T follicular helper cell (primary cell): ENCODE measurements around the gene KIF17.
"Not testable (repeated sequence)": the region's sequence is repeated elsewhere in the genome, so short reads cannot be mapped to it uniquely, and the experiment has no call there.

Experiments used
- DNase-seq: peaks from one replicate; pipeline ENCODE4 v3.0.0-alpha.2; 2020; ENCODE audit warnings: low read depth

KIF17 gene

DNA sequence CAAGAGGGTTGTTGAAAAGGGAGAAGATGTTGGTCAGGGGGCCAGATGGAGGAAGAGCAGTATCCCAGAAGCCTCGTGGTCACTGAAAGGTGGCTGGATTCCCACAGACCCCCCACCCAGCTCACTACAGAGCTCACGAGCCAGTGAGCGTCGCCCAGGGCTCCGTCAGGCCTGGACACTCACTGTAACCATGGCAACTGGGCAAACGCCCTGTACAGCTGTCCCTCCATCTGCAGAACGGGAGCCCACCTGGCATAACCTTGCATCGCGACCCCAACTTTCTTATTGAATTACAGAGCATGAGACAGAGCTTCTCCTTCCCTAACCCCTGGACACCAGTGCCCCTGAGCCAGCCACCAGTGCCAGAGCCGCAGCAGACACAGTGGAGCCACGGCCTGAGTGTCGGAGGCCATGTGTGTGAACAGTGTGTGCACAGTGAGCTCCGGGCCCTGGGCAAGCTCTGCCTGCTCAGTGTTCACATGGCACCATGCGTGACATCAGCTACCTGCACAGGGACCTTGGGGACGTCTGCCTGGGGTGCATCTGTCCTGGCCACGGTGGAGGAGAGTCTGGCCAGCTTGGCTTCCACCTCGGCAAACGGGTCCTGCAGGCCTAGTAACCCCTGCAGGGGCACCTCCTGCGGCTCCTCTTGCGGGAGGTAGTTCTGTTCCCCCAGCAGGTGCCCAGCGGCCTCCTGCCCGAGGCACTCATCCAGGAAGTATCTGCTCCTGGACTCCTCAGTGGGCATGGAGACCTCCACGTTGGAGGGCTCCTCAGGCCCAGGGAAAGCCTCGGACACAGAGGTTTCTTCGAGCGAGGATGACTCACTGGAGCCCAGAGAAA, 30.7 kb downstream of the KIF17 start:
- DNase-seq, result no peak

DNA sequence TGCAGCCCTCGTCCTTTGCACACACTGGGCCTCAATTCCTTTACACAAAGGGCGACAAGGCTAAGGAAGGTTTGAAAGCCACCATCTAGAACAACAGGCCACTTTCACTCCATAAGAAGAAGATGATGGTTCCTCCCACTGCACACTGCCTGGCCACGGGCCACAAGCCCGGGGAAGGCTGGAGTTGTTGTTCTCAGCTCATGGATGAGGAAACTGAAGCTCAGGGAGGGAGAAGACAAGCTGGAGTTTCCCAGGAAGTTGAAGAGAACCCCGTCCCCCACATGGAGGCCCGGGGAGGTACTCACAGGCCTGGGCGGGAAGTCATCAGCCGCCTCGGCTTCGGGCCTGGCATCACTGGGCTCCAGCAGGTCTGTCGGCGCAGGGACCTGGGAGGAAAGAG, 32.1 kb downstream of the KIF17 start:
- DNase-seq, result no peak

DNA sequence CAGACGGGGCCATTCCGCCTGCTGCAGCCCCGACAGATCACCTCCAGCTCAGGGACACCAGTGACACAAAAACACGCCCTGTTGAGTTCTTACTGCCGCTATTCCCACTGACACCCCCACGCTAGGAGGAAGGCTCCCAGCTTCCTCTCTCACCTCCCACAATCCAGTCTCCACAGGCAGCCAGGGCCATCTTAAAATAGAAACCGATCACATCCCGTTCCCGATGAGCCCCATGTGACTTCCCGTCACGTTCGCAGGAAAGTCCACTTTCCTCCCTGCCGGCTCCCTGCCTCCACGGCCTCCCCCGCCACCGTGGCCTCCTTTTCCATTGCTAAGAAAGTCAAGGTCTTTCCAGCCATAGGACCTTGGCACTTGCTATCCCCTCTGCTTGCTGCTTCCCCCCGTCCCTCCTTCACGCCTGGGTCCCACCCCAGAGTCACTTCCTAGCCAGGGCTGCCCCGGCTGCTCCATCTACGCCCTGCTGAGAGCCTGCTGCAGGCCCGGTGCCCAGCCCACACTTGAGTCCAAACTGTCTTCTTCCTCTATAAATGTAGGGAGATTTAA, 32.6 kb downstream of the KIF17 start:
- no peak for DNase-seq

DNA sequence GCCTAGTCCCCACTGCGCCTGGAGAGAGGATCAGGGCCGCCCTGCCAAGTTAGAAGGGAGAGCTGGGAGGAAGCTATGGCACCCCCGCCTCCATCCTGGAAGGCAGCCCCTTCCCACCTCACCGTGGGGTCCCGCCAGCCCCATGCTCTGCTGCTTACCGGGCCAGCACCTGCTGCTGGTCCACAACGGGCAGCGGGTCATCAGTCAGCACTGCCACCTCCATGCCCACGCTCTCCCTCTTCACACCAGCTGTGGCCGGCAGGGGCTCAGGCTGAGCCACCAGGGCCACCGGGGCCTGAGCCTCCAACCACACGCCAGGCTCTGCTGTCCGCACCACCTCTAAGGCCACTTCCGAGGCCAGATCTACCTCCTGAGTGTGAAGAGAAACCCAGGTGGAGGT, 33.2 kb downstream of the KIF17 start:
- no peak for DNase-seq

DNA sequence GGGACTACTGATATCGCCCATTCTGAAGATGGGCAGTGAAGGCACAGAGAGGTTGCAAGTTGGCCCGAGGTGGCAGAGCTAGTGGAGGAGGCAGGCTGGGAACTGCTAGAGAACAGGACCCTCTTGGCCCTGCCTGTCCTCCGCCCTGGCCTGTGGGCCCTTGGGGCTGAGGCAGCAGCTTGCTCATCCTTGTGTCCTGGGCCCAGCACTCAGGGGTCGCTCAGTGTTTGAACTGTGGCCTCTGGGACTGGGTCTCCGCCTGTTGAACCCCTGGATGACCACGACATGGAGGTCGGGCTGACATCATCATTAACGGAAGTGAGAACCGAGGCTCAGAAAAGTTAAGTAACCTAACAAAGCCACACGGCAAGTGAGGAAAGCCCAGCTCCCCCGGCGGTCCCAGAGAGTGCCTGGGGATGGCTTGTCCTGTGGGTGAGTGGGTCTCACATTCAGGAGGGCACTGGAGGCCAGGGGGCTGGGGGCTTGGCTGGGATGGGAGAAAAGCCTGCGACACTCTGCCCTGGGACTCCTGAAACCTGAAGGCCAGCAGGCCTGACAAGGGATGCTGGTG, 33.7 kb downstream of the KIF17 start:
- DNase-seq, result no peak

DNA sequence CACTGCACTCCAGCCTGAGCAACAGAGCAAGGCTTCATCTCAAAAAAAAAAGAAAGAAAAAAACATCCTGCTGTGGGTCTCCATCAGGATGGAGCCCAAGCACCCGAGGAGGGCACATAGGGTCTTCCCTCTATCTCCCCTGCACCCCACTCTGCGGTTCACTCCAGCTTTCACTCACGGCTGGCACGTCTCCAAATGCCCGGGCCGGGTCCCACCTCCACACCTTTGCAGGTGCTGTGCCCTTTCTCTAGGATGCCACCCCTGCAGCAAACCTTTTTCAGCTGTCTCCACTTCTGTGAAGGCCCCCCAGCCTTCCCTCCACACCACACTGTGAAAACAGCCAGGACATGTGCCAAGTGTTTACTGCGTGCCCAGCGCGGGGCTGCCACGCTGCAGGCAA, 34.2 kb downstream of the KIF17 start:
- no peak for DNase-seq

DNA sequence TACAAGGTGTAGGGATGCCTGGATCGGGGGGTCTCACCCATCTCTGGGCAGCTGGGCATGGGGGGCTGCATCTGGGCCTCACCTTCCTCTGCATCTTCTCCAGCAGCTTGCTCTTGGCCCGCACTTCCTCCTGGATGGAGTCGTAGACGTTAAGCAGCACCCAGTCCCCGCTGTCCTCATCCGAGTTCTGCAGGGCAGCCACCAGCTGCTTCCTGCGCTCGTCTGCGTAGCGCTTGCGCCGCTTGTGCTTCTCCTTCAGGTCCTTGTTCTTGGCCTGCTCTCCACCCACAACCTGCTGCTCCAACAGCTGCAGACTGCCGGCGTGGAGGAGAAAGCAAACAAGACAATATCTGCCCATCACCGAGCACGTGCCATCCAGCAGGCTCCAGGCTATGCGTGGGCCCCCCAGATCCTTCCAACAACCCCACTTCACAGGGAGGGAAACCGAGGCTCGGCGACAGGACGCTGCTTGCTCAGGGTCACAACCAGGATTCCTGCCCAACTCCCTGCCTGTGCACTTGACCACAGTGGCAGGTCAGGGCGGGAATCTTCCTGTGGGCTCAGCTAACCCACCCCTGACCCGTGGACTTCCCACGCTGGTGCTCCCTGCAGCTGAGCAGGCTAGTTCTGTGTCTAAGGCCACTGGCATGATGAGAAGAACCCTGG, 35.1 kb downstream of the KIF17 start:
- no peak for DNase-seq

DNA sequence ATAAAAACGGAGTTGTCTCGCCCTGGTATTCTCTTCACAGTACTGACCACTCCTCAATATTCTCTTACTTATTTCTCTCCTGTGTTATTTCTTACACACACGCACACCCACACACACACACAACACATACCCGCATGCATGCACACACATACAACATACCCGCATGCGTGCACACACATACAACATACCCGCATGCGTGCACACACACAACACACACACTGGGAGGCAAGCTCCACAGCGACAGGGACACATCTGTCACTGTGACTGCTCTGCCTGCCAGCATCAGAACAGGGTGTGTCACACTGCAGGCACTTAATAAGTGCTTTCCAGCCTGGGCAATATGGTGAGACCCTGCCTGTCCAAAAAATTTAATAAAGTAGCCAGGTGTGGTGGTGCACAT, 35.8 kb downstream of the KIF17 start:
- DNase-seq, result no peak

DNA sequence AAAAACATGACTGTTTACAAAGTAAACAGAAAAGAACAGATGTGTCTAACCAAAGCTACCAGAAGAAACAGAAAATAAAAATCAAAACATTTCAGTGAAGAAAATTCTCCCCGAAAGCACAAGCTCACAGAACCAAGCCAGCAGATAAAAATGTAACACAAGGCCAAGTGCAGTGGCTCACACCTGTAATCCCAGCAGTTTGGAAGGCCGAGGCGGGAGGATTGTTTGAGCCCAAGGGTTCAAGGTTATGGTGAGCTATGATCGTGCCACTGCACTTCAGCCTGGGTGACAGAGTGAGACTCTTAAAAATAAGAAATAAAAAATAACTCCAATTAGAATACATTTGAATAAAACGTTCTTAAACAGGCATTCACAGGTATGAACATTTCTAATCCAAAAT, 37.5 kb downstream of the KIF17 start:
- no peak for DNase-seq

DNA sequence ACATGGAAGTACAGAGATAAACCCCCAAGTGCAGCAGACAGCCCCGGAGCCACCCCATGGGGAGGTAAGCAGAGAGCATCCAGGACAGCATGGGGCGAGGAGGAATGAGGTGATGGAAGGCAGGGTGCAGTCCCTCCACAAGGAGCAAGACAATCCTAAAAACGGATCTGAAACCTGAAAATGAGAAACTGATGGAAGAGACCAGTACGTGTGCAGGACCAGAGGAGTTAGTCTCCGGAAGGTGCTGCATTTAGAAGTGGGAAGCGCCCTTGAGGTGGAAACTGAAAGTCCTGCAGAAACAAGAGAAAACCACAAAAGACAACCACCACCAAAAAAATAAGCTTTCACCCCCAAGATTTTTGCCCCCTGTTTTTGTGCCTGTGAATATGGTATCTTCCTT, 39.2 kb downstream of the KIF17 start:
- no peak for DNase-seq

DNA sequence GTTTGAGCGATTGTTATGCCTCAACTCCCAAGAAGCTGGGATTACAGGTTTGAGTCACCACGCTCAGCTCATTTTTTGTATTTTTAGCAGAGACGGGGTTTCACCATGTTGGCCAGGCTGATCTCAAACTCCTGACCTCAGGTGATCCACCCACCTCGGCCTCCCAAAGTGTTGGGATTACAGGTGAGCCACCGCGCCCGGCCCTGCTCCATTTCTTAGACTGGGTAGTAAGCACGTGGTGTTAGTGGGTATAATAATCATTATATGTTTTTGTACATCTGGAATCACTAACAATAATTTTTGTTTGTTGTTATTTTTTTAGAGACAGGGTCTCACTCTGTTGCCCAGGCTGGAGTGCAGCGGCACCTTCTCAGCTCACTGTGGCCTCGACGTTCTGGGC, 44.2 kb downstream of the KIF17 start:
- not testable (repeated sequence) for DNase-seq

DNA sequence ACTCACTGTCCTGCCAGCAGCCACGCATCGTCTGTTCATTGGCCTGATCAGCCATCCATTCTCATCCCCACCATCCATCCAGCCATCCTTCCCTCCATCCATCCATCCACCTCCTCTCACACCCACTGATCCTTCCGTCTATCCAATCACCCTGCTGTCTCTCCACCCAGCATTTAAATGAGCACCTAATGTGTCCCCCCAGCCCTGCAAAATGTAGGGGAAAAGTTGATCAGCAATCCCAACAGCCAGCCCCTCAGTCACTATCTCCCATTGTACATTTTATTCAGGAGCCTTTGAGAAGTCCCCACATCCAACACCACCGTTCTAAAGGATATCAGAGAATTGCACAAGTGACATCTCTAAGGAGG, 45.6 kb downstream of the KIF17 start:
- DNase-seq, result no peak

DNA sequence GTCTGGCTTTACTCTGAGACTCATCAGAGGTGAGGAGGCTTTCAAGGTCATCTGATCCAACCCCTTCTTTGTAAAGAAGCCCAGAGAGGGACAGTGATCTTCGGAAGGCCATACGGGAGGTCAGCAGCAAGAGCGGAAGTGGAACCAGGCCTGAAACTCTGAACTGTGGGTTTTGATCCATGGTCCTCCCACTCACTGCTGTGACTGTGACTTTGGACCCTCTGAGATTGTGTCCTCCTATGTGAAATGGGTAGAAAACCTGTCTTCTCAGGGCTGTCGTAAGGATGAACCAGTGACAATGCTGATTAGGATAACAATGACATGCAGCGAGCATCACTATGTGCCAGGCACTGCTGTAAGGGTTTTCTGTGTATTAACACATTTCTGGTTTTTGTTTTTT, 46.9 kb downstream of the KIF17 start:
- no peak for DNase-seq

DNA sequence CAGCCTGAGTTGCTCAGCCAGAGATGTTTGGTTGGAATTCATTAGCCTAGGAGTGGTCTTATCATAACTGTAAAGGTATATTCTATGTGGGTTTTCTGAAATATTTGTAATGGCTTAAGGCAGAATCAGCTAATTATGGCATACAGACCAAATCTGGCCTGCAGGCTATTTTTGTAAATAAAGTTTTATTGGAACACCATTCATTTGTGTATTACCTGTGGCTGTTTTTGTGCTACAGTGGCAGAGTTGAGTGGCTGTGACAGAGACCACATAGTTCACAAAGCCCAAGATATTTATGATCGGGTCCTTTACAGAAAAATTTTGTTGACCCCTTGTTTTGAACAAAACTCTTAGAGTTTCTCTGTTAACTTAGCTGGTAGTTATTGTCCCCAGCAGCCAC, 49.2 kb downstream of the KIF17 start:
- no peak for DNase-seq

DNA sequence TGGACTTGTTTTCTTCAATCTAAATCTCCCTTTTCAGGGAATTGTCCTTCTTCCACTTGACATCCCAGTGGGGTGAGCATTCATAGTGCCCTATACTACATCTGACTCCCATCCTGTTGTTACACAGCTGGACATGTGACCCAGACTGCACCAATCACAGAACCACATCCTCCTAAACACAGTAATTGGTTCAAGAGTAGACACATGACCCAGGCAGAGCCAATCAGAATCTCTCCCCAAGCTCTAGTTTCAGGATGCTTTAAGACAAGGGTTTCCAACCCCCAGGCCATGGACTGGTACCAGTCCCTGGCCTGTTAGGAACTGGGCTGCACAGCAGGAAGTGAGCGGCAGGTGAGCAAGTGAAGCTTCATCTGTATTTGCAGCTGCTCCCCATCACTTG, 51.0 kb downstream of the KIF17 start:
- no peak for DNase-seq

DNA sequence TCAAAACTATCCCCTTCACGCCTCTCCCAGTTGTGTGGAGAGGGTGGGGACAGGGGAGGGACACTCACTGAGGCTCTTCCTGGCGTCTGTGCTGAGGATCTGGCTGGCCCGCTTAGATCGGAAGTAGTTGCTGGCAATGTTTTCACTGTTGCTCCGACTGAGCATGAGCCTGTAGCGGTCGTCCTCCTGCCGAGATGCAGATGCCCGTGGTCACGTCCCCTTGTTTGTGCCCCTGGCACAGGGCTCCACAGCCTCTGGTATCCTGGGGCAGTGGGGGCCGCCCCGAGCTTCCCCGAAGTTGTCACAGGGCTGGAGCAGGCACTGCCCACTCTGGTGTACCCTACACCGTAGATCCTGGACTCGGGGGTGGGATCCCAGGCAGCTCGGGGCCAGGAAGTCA, 51.7 kb downstream of the KIF17 start:
- no peak for DNase-seq

DNA sequence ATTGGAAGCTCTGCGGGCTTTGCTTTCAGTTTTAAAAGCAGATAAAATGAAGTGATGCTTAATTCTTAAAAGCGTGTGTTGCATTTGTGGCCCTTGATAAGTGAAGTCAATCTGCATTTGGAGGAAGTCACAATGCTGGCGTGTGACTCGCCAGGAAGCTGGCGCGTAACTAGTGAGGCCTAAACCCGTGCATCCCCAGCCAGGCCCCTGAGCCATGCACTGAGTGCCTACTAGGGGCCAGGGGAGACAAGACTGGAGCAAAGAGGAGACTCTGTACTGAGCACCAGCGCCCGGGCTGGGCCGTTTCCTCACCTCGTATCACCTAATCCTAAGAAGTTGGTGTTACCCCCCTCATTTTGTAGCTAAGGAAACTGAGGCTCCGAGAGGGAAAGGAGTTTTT, 52.1 kb downstream of the KIF17 start:
- DNase-seq, result no peak

DNA sequence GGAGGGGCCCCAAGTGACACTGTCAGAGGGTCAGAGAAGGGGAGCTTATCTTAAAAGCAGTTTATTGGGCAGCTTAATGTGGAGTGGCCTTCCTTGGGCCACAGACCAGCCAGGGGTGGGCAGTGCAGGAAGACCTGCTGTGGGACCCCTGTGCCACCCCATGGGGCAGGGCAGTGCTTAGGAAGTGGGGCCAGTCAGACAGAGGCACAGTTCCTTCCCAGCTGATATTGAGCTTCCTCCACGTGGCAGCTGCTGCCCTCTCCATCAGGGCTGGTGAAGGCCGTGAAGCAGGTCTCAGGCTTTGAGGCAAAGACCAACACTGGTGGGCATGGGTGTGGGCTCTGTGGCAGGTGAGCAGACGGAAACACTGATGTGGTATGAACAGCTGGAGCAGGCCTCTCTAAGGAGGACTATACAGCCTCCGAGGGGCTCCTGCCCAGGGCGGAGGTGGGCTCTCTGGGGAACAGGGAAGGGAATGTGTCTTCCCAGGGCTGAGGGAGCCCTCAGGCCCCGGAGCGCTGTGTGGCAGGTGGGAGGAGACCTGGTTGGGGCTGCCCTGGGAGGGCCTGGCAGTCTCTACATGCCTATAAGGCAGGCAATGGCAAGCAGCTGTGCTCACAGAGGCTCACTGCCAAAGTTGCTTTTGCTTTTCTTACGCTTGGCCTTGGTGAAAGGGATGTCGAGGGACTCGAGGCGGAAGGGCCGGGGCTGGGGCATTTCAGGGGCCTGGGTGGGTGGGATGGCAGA, 53.7 kb downstream of the KIF17 start:
- no peak for DNase-seq

DNA sequence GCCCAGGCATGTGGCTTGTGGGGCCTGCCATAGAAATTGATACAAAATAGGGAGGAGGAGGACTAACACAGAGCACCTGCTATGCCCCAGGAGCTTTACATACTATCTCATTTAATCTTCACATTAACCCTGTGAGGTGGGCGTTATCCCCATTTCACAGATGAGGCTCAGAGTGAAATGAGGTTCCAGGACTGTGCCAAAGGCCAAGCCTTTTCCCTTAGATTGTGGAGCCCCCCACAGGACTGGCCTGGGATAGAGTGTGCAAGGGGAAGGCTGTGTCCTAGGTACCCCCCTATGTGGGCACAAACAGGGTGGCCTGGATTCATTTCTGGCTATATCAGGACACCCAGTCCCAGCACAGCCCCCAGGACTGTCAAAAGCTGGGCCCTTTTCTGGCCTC, 54.4 kb downstream of the KIF17 start:
- DNase-seq, result no peak

DNA sequence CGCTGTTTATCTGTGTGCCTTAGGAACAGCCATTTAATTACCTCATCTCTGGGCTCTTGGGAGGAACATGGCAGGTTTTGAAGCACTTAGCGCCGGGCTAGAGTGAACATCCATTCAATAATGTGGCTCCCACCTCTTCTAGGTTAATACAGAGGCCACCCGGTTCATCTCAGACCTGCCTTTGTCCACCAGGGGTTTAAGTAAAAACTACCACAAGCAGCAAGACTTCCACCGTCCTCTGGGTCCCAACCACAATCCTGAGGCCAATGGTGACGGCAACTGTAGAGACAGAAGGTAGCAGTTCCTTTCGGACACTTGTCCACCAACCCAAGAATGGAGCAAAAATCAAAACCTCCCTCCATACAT, 55.7 kb downstream of the KIF17 start:
- no peak for DNase-seq

DNA sequence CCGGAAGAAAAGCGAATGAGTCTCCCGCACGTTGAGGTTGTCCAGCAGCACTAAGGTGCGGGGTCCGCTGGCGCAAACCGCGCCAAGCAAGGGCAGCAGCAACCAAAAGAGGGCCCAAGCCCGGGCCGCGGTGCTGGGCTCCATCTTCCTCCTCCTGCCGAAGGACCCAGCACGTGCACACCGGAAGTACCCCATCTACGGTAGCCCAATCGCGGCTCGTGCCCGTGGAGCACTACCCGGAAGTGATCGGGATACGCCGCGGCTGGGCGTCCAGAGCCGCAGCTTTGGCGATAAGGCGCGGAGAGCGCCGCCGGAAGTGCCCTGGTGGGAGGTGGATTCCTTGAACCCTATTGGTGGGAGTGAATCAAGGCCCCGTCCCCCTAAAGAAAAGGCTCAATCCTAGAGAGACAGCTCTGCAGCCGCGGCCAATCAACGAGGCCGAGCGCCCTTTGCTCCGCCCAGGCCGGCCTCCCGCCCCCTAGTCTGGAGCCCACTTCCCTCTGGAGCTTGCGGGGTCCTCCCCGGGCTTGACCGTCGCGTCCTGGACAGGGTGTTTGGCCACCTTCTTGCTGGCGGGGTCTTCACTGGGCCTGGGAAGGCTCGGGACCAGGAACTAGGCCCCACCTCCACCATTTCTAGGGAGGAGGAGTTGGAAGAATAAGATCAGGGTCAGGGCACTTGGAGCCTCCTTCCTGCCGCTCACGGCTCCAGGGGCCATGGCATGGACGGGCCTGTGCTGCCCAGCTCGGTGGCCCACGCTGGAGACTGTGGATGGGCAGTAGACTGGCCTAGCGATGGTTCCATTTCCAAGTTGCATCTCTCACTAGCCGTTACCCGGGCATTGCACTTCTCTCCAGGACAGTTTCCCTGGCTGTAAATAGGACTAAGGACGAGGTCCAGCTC, 56.3 kb downstream of the KIF17 start, which contains the start of gene DDOST:
Gene DDOST, minus strand, starts transcription at position 163 of the 903 bp plus-strand sequence. Its CDS starts 19 bp downstream, at position 144.
- peak; percentile 89 for DNase-seq
